SU-DHL-6 (cell line): Measurements from ENCODE around the gene EMID1.

Source experiments
- H2AFZ ChIP-seq: fragments of 200-600 bp; sonication (generic); 2 replicates; pipeline ENCODE4 v1.6.1; 2014; ENCODE audit warnings: low read depth, mild to moderate bottlenecking, moderate library complexity, mixed read lengths, antibody characterized with exemption, low read length; ENCODE audit not compliant: severe bottlenecking
- H3F3A ChIP-seq: fragments of 200-600 bp; shearing (Covaris generic); 2 replicates; pipeline ENCODE4 v1.6.0; 2016; ENCODE audit warnings: antibody characterized with exemption, mild to moderate bottlenecking; ENCODE audit not compliant: insufficient read depth
- H3K27ac ChIP-seq: fragments of 200-600 bp; sonication (generic); 2 replicates; pipeline ENCODE4 v1.5.1; 2016; ENCODE audit warnings: low read depth, mild to moderate bottlenecking, low read length, moderate library complexity, mixed read lengths
- H3K27me3 ChIP-seq: fragments of 200-600 bp; sonication (generic), shearing (Covaris generic); 2 replicates; pipeline ENCODE4 v1.6.0; 2014; ENCODE audit warnings: mild to moderate bottlenecking, low read length
- H3K36me3 ChIP-seq: fragments of 200-600 bp; sonication (generic); 2 replicates; pipeline ENCODE4 v1.6.1; 2014; ENCODE audit warnings: mild to moderate bottlenecking, low read length, mixed read lengths
- H3K4me2 ChIP-seq: fragments of 300-600, 200-600 bp; shearing (Covaris generic), sonication (generic); 2 replicates; pipeline ENCODE4 v1.6.0; 2014; ENCODE audit warnings: low read length, low read depth, mild to moderate bottlenecking; ENCODE audit not compliant: poor library complexity, severe bottlenecking
- H3K4me3 ChIP-seq: fragments of 200-600 bp; sonication (generic); 2 replicates; pipeline ENCODE4 v1.5.1; 2014; ENCODE audit warnings: antibody characterized with exemption, low read length, mild to moderate bottlenecking, mixed read lengths; ENCODE audit not compliant: insufficient read depth, poor library complexity, severe bottlenecking
- H3K79me2 ChIP-seq: fragments of 200-600 bp; sonication (generic); 2 replicates; pipeline ENCODE4 v1.6.1; 2014; ENCODE audit warnings: mild to moderate bottlenecking, low read length, moderate library complexity; ENCODE audit not compliant: insufficient read depth
- H3K9ac ChIP-seq: fragments of 200-600 bp; sonication (generic); 2 replicates; pipeline ENCODE4 v1.7.0; 2014; ENCODE audit warnings: mild to moderate bottlenecking, low read length
- H3K9me2 ChIP-seq: fragments of 200-600 bp; sonication (generic); replicated peaks from 2 replicates; pipeline ENCODE4 v1.6.1; 2014; ENCODE audit warnings: low read length; ENCODE audit not compliant: insufficient read depth
- H3K9me3 ChIP-seq: fragments of 200-600 bp; sonication (generic); 2 replicates; pipeline ENCODE4 v1.6.1; 2014; ENCODE audit warnings: low read length, mixed read lengths; ENCODE audit not compliant: insufficient read depth
- H4K20me1 ChIP-seq: fragments of 200-600 bp; sonication (generic); 2 replicates; pipeline ENCODE4 v1.6.1; 2014; ENCODE audit warnings: low read depth, mild to moderate bottlenecking, antibody characterized with exemption, low read length, moderate library complexity, mixed read lengths
- CTCF ChIP-seq: fragments of 200-600 bp; sonication (generic); IDR thresholded peaks from one replicate; pipeline ENCODE4 v1.5.1; 2017; ENCODE audit warnings: antibody characterized with exemption, mild to moderate bottlenecking, low read length, moderate library complexity; ENCODE audit not compliant: insufficient read depth, poor library complexity, severe bottlenecking
- EZH2phosphoT487 ChIP-seq: fragments of 200-600 bp; sonication (generic), shearing (Covaris generic); conservative IDR thresholded peaks from 2 replicates; pipeline ENCODE4 v1.6.1; 2018; ENCODE audit warnings: mild to moderate bottlenecking, antibody characterized with exemption, low read length, moderate library complexity, mixed read lengths

The EMID1 gene

GRCh38 chr22:29260601-29261315 lies 55.1 kb downstream of the EMID1 start:
- Histone ChIP-seq H3K36me3 (no peaks in the 10 kb centered on the region), H3K4me2 (no peak overlapping the region), H4K20me1 (no peaks in the 10 kb centered on the region), H3K4me3 (no peak overlapping the region), H3K9ac (no peak overlapping the region), H3K27ac (no peak overlapping the region), H3K27me3 (no peaks in the 10 kb centered on the region), H3K9me3 (no peaks in the 10 kb centered on the region), H3K79me2 (no peaks in the 10 kb centered on the region), H2AFZ (no peak overlapping the region), H3K9me2 (no peaks in the 10 kb centered on the region), H3F3A (no peaks in the 10 kb centered on the region)
- TF ChIP-seq CTCF (no peak), EZH2phosphoT487 (no peak)

GRCh38 chr22:29263791-29264276 lies 58.1 kb downstream of the EMID1 start:
- Histone ChIP-seq H3K36me3 (no peaks in the 10 kb centered on the region), H4K20me1 (no peaks in the 10 kb centered on the region)
- TF ChIP-seq CTCF: no peak
- no peak for TF ChIP-seq EZH2phosphoT487

GRCh38 chr22:29265305-29265704 lies 59.6 kb downstream of the EMID1 start:
- Histone ChIP-seq H3K9me2 (no peaks in the 10 kb centered on the region), H3K36me3 (0 out of 2 replicates have a peak, but pooled peaks cover 5% of the 10 kb centered on the region), H4K20me1 (peaks cover 12% of the 10 kb centered on the region), H3K4me2 (no peak overlapping the region), H3K27me3 (no peaks in the 10 kb centered on the region), H3K79me2 (peaks cover 35% of the 10 kb centered on the region), H3F3A (no peaks in the 10 kb centered on the region), H2AFZ (no peak overlapping the region), H3K9ac (no peak overlapping the region), H3K9me3 (no peaks in the 10 kb centered on the region), H3K27ac (no peak overlapping the region), H3K4me3 (no peak overlapping the region)
- TF ChIP-seq EZH2phosphoT487 (no peak), CTCF (no peak)

More at GRCh38 chr22:29263791-29264276, 58.1 kb downstream of the EMID1 start:
- Histone ChIP-seq H3K4me2 (no peak overlapping the region), H3K9me2 (no peaks in the 10 kb centered on the region), H2AFZ (no peak overlapping the region), H3K4me3 (no peak overlapping the region), H3K79me2 (peaks cover 21% of the 10 kb centered on the region), H3K9me3 (no peaks in the 10 kb centered on the region), H3K27ac (no peak overlapping the region), H3K9ac (no peak overlapping the region), H3K27me3 (no peaks in the 10 kb centered on the region), H3F3A (no peaks in the 10 kb centered on the region)
